T-helper 2 cell treated with Interferon-gamma antibody and Interleukin-4, amounts not matched to agents 5 μg/mL and 100 μg/mL, for 36 hours (primary cell): ENCODE measurements around the gene ENC1.

Experiments used
- DNase-seq: peaks from one replicate; pipeline ENCODE4 v3.0.0; 2021; ENCODE audit warnings: low spot score
- H3K27ac Mint-ChIP-seq: one replicate; pipeline ENCODE4 v1.8.0; 2021; ENCODE audit warnings: mild to moderate bottlenecking, mixed read lengths
- H3K27me3 Mint-ChIP-seq: one replicate; pipeline ENCODE4 v1.8.0; 2021; ENCODE audit warnings: low read depth, mixed read lengths
- H3K36me3 Mint-ChIP-seq: one replicate; pipeline ENCODE4 v1.8.0; 2021; ENCODE audit warnings: low read depth, mixed read lengths
- H3K4me1 Mint-ChIP-seq: one replicate; pipeline ENCODE4 v1.8.0; 2021; ENCODE audit warnings: low read depth, mixed read lengths
- H3K4me3 Mint-ChIP-seq: one replicate; pipeline ENCODE4 v1.8.0; 2022; ENCODE audit warnings: mild to moderate bottlenecking, moderate library complexity, mixed read lengths
- H3K9me3 Mint-ChIP-seq: one replicate; pipeline ENCODE4 v1.8.0; 2021; ENCODE audit warnings: mixed read lengths

The ENC1 gene

GRCh38 chr5:74621492-74621891, 19.0 kb downstream of the ENC1 start:
- Mint-ChIP-seq H3K27me3 (peaks cover 51% of the 10 kb centered on the region), H3K4me1 (no peaks in the 10 kb centered on the region), H3K4me3 (no peak overlapping the region), H3K36me3 (no peaks in the 10 kb centered on the region), H3K27ac (no peak overlapping the region), H3K9me3 (no peaks in the 10 kb centered on the region)
- DNase-seq = no peak

GRCh38 chr5:74619308-74619707, 21.2 kb downstream of the ENC1 start:
- H3K9me3 Mint-ChIP-seq = no peaks in the 10 kb centered on the region
- H3K27me3 Mint-ChIP-seq = peaks cover 36% of the 10 kb centered on the region
- H3K4me1 Mint-ChIP-seq = no peaks in the 10 kb centered on the region
- no peaks in the 10 kb centered on the region for H3K36me3 Mint-ChIP-seq
- H3K27ac Mint-ChIP-seq = no peak overlapping the region
- no peak overlapping the region for H3K4me3 Mint-ChIP-seq
- DNase-seq = no peak

DNA sequence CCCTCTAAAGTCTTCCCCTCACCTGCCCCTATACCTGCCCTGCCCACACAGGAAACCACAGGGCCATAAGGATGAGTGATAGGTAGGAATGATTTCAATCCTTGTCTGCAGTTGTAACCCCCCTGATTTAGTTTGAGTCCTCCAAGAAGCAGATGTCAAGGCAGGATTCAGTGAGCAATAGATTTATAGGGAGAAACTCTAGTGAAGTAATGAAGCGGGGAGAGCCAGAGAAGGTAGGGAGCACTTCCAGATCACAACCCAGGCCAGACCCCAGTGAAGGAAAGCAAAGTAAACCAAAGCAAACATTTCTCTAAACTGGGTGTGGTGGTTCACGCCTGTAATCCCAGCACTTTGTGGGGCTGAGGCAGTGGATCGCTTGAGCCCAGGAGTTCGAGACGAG, 22.4 kb downstream of the ENC1 start:
- H3K4me3 Mint-ChIP-seq = no peak overlapping the region
- H3K4me1 Mint-ChIP-seq = no peaks in the 10 kb centered on the region
- no peak overlapping the region for H3K27ac Mint-ChIP-seq
- peaks cover 31% of the 10 kb centered on the region for H3K27me3 Mint-ChIP-seq
- H3K9me3 Mint-ChIP-seq = no peaks in the 10 kb centered on the region
- H3K36me3 Mint-ChIP-seq = no peaks in the 10 kb centered on the region
- no peak for DNase-seq

DNA sequence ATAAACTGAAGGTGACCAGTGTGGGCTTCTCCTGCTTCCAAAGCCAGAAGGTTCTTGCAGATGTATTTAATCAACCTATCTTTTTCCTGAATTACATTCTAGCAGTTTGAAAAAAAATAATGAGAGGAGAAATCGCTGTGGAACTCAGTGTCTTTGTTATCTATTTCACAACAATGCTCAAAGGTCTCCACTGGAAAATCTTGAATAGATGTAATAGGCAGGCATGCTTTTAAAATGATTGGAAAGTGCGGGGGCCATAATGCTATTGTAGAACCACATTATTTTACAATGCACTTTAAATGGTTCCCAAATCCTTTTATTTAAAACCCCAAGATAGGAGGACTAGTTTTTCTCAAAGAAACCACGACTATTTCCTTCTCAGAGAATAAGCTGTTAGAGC, 23.3 kb downstream of the ENC1 start:
- Mint-ChIP-seq H3K27ac (no peak overlapping the region), H3K27me3 (peaks cover 25% of the 10 kb centered on the region), H3K4me1 (no peaks in the 10 kb centered on the region), H3K4me3 (no peak overlapping the region), H3K36me3 (no peaks in the 10 kb centered on the region), H3K9me3 (no peaks in the 10 kb centered on the region)
- DNase-seq = no peak

DNA sequence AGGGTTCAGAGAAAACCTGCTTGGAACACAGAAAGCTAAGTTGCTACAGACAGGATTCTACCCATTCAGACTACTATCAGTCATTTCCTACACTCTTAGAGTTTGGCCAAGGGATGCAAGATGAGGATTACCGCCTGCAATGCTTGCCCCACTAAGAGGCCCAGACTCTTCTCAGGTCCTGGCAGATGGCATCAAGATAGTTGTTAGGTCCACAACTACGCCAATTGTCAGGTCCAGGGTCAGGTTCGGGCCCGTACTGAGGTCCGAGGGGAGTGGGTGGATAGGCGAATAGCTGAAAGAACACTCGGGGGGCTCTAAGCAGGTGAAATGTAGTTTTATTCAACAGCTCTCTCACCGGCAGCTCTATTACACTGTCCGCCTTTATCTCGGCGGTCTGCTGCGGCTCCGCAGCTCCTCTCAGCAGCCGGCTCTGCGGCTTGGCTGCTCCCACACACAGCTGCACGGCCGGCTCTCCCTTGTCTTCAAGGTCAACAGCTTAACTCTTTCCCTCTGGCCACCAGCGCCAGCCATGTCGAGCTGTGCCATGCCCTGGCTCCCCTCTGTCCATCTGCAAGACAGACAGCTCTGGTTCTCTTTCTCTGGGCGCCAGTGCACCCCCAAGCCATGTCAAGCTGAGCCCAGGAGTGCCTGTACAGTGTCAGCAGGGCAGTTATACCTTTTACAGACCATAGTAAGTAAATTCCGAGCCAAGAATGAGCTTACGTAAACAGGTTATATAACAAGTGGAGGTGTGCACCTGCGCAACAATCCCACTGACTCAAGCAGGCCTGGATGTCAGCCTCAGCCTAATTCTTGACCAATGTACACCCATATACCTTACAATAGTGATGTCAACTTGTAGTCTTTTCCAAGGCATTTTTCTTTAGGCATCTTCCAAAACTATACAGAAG, 24.0 kb downstream of the ENC1 start:
- H3K27me3 Mint-ChIP-seq = peaks cover 19% of the 10 kb centered on the region
- H3K4me1 Mint-ChIP-seq = no peaks in the 10 kb centered on the region
- H3K36me3 Mint-ChIP-seq = no peaks in the 10 kb centered on the region
- DNase-seq = no peak
- H3K9me3 Mint-ChIP-seq = no peaks in the 10 kb centered on the region
- H3K4me3 Mint-ChIP-seq = no peak overlapping the region
- H3K27ac Mint-ChIP-seq = no peak overlapping the region

DNA sequence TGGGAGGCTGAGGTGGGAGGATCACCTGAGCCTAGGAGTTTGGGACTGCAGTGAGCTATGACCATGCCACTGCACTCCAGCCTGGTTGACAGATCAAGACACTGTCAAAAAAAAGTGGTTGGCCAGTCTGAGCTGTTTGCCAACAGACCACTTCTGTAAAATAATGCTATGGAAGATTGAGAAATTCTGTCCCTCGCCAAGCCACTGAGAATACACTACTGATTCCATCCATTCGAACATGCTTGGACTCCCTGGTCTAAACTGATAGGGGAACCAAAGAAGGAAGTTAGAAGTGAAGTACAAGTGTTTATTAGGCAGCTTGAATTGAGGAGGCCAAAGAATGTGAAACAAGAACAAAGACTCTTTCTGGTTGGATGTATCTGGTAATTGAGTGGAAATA, 27.2 kb downstream of the ENC1 start:
- no peaks in the 10 kb centered on the region for H3K36me3 Mint-ChIP-seq
- no peak for DNase-seq
- no peak overlapping the region for H3K4me3 Mint-ChIP-seq
- H3K27ac Mint-ChIP-seq = no peak overlapping the region
- peaks cover 11% of the 10 kb centered on the region for H3K27me3 Mint-ChIP-seq
- no peaks in the 10 kb centered on the region for H3K4me1 Mint-ChIP-seq
- no peaks in the 10 kb centered on the region for H3K9me3 Mint-ChIP-seq

GRCh38 chr5:74612045-74612444, 28.5 kb downstream of the ENC1 start:
- Mint-ChIP-seq H3K9me3 (no peaks in the 10 kb centered on the region), H3K36me3 (no peaks in the 10 kb centered on the region), H3K4me1 (no peaks in the 10 kb centered on the region), H3K27me3 (peaks cover 11% of the 10 kb centered on the region), H3K4me3 (no peak overlapping the region), H3K27ac (no peak overlapping the region)
- DNase-seq = no peak

DNA sequence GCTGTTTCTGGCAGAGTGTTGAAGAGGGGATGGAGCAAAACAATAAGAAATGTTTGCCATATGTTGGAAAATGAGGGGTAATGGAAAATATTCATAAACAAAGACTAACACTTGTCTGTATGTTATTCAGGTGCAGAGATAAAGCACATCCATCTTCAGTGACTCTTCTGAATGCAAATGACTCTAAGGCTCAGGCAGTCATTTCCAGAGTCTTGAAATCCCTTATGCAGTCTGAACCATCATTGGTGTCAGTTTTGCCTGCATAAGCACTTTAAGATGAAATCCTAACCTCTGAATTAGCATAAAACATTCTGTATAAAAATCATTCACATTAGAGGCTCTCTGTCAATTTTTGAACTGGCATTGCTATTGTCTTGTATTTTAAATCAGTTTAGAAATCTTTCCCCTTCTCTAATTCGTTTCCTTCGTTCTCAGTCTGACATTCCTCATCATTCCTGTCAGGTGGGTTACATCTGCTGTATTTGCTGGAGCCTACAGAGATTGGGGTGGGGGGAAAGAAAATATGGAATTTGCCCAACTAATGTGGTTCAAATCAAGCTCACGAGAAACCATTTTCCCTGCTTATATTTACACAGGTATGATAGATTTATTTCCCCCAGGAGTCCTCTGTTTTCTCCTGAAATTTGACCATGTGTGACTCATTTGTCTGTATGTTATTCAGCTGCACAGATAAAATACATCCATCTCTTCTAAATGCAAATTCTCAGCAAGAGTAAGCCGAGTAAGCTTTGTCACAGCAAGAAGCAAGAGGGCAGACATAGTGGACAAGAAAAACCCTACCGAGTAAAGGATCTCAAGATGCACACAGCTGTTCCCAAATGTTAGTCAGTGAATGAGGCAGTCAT, 31.6 kb downstream of the ENC1 start:
- no peaks in the 10 kb centered on the region for H3K36me3 Mint-ChIP-seq
- DNase-seq = no peak
- H3K27me3 Mint-ChIP-seq = peaks cover 12% of the 10 kb centered on the region
- H3K9me3 Mint-ChIP-seq = no peaks in the 10 kb centered on the region
- H3K27ac Mint-ChIP-seq = no peak overlapping the region
- H3K4me3 Mint-ChIP-seq = no peak overlapping the region
- no peaks in the 10 kb centered on the region for H3K4me1 Mint-ChIP-seq

- Mint-ChIP-seq H3K36me3 (no peaks in the 10 kb centered on the region), H3K9me3 (no peaks in the 10 kb centered on the region), H3K27ac (no peak overlapping the region), H3K27me3 (peaks cover 30% of the 10 kb centered on the region), H3K4me3 (no peak overlapping the region), H3K4me1 (no peaks in the 10 kb centered on the region)
- DNase-seq = no peak
Observed at GRCh38 chr5:74605759-74606158, 34.8 kb downstream of the ENC1 start.

GRCh38 chr5:74603376-74603775, 37.2 kb downstream of the ENC1 start:
- no peak overlapping the region for H3K27ac Mint-ChIP-seq

GRCh38 chr5:74599148-74599547, 41.4 kb downstream of the ENC1 start:
- Mint-ChIP-seq H3K4me3 (no peak overlapping the region), H3K27me3 (peaks cover 60% of the 10 kb centered on the region), H3K27ac (no peak overlapping the region), H3K36me3 (no peaks in the 10 kb centered on the region), H3K4me1 (no peaks in the 10 kb centered on the region), H3K9me3 (no peaks in the 10 kb centered on the region)
- DNase-seq = no peak

More at GRCh38 chr5:74603376-74603775, 37.2 kb downstream of the ENC1 start:
- Mint-ChIP-seq H3K4me1 (no peaks in the 10 kb centered on the region), H3K27me3 (peaks cover 47% of the 10 kb centered on the region), H3K4me3 (no peak overlapping the region), H3K36me3 (no peaks in the 10 kb centered on the region), H3K9me3 (no peaks in the 10 kb centered on the region)
- DNase-seq = no peak

- Mint-ChIP-seq H3K36me3 (no peaks in the 10 kb centered on the region), H3K9me3 (no peaks in the 10 kb centered on the region), H3K4me1 (no peaks in the 10 kb centered on the region), H3K4me3 (no peak overlapping the region), H3K27me3 (peaks cover 62% of the 10 kb centered on the region), H3K27ac (no peak overlapping the region)
- DNase-seq = no peak
Observed at GRCh38 chr5:74598731-74599130, 41.8 kb downstream of the ENC1 start.

GRCh38 chr5:74596927-74597326, 43.6 kb downstream of the ENC1 start:
- H3K27ac Mint-ChIP-seq = no peak overlapping the region
- H3K27me3 Mint-ChIP-seq = peaks cover 48% of the 10 kb centered on the region
- no peaks in the 10 kb centered on the region for H3K36me3 Mint-ChIP-seq
- DNase-seq = no peak
- peaks cover 2% of the 10 kb centered on the region for H3K4me1 Mint-ChIP-seq
- no peak overlapping the region for H3K4me3 Mint-ChIP-seq
- no peaks in the 10 kb centered on the region for H3K9me3 Mint-ChIP-seq
